HEK293 (cell line): ENCODE results near the gene LRSAM1.

Source experiments
- CTCF ChIA-PET: fragments of 350-600 bp; formaldehyde crosslinking; extraction: SDS; loops from one replicate; lab custom pipeline; 2021; ENCODE audit warnings: antibody characterized with exemption; lab: Yijun Ruan, JAX
- POLR2A ChIA-PET: fragments of 300-600 bp; formaldehyde crosslinking; extraction: SDS; loops from one replicate; lab custom pipeline; 2020; ENCODE audit warnings: antibody characterized with exemption, inconsistent platforms; lab: Yijun Ruan, JAX
- H3K27ac ChIP-seq: fragments of 200-500 bp; sonication (Bioruptor generic); 2 replicates; pipeline ENCODE4 v1.5.1; 2014; ENCODE audit warnings: low read depth, low read length, control low read depth, inconsistent platforms; ENCODE audit errors: extremely low read depth
- H3K36me3 ChIP-seq, 2 experiments: fragments of 200-500 bp in 1 of 2; sonication (Bioruptor generic) in 1 of 2; 1 replicate in 1 of 2; 2 replicates in 1 of 2; pipeline ENCODE4 v1.5.1; 2014 to 2017; ENCODE audit warnings: inconsistent platforms in 2 of 2, low read length in 2 of 2; ENCODE audit not compliant: control insufficient read depth in 2 of 2, insufficient read depth in 1 of 2
- H3K4me1 ChIP-seq: fragments of 200-500 bp; sonication (Bioruptor generic); 2 replicates; pipeline ENCODE4 v1.5.1; 2014; ENCODE audit warnings: mild to moderate bottlenecking, low read length, inconsistent platforms; ENCODE audit not compliant: control insufficient read depth, insufficient read depth
- H3K4me3 ChIP-seq: 2 replicates; pipeline ENCODE4 v1.5.1; 2011; ENCODE audit warnings: low read depth, mild to moderate bottlenecking, control low read depth, low read length, moderate library complexity
- H3K9me3 ChIP-seq: fragments of 200-500 bp; sonication (Bioruptor generic); 2 replicates; pipeline ENCODE4 v1.5.1; 2014; ENCODE audit warnings: low read depth, low read length, inconsistent platforms; ENCODE audit not compliant: control insufficient read depth, insufficient read depth
- HOXD13 ChIP-seq: sonication (generic); formaldehyde crosslinking; IDR thresholded peaks from 2 replicates; pipeline ENCODE4 v1.8.0; 2022; ENCODE audit warnings: missing genetic modification reagents, borderline replicate concordance
- KLF16 ChIP-seq: fragments of 450-650 bp; formaldehyde crosslinking; IDR thresholded peaks from 2 replicates; pipeline ENCODE4 v1.5.1; 2017; ENCODE audit warnings: missing biosample characterization, missing genetic modification characterization
- MZF1 ChIP-seq: fragments of 450-650 bp; formaldehyde crosslinking; IDR thresholded peaks from 2 replicates; pipeline ENCODE4 v1.5.1; 2017; ENCODE audit warnings: missing biosample characterization, missing genetic modification characterization, borderline replicate concordance
- SP2 ChIP-seq: fragments of 450-650 bp; formaldehyde crosslinking; IDR thresholded peaks from 2 replicates; pipeline ENCODE4 v1.5.1; 2016; ENCODE audit warnings: missing biosample characterization, missing genetic modification characterization
- WT1 ChIP-seq: fragments of 450-650 bp; formaldehyde crosslinking; IDR thresholded peaks from 2 replicates; pipeline ENCODE4 v1.5.1; 2016; ENCODE audit warnings: missing biosample characterization, missing genetic modification characterization
- ZBTB48 ChIP-seq: fragments of 450-650 bp; formaldehyde crosslinking; IDR thresholded peaks from 2 replicates; pipeline ENCODE4 v1.5.1; 2016; ENCODE audit warnings: missing biosample characterization, missing genetic modification characterization
- ZFP69B ChIP-seq: fragments of 450-650 bp; formaldehyde crosslinking; IDR thresholded peaks from 2 replicates; pipeline ENCODE4 v1.5.1; 2016; ENCODE audit warnings: missing biosample characterization, missing genetic modification characterization
- ZNF112 ChIP-seq: fragments of 450-650 bp; formaldehyde crosslinking; IDR thresholded peaks from 2 replicates; pipeline ENCODE4 v1.5.0; 2017; ENCODE audit warnings: missing biosample characterization, missing genetic modification characterization
- ZNF146 ChIP-seq: fragments of 450-650 bp; formaldehyde crosslinking; IDR thresholded peaks from 2 replicates; pipeline ENCODE4 v1.5.1; 2016; ENCODE audit warnings: missing biosample characterization, missing genetic modification characterization
- ZNF223 ChIP-seq: fragments of 450-650 bp; formaldehyde crosslinking; IDR thresholded peaks from 2 replicates; pipeline ENCODE4 v1.5.1; 2016; ENCODE audit warnings: missing biosample characterization, missing genetic modification characterization
- ZNF239 ChIP-seq: fragments of 450-650 bp; formaldehyde crosslinking; IDR thresholded peaks from 2 replicates; pipeline ENCODE4 v1.5.1; 2016; ENCODE audit warnings: missing biosample characterization, missing genetic modification characterization
- ZNF274 ChIP-seq, 2 experiments: fragments of 200-500 bp in 1 of 2; fragments of 450-650 bp in 1 of 2; sonication (Bioruptor generic) in 1 of 2; formaldehyde crosslinking in 1 of 2; IDR thresholded peaks; 2 replicates each; pipeline versions ENCODE4 v1.5.1 to v1.6.1; 2014 to 2016; ENCODE audit warnings: borderline replicate concordance in 1 of 2, inconsistent platforms in 1 of 2, low read length in 1 of 2, missing biosample characterization in 1 of 2, missing genetic modification characterization in 1 of 2
- ZNF311 ChIP-seq: fragments of 450-650 bp; formaldehyde crosslinking; IDR thresholded peaks from 2 replicates; pipeline ENCODE4 v1.5.1; 2017; ENCODE audit warnings: missing biosample characterization, missing genetic modification characterization, borderline replicate concordance
- ZNF416 ChIP-seq: fragments of 450-650 bp; formaldehyde crosslinking; IDR thresholded peaks from 2 replicates; pipeline ENCODE4 v1.5.1; 2016; ENCODE audit warnings: missing biosample characterization, missing genetic modification characterization
- ZNF433 ChIP-seq: fragments of 450-650 bp; formaldehyde crosslinking; IDR thresholded peaks from 2 replicates; pipeline ENCODE4 v1.5.1; 2016; ENCODE audit warnings: missing biosample characterization, missing genetic modification characterization, low read depth
- ZNF596 ChIP-seq: fragments of 450-650 bp; IDR thresholded peaks from 2 replicates; pipeline ENCODE4 v1.5.0; 2018; ENCODE audit warnings: missing biosample characterization, mild to moderate bottlenecking, missing genetic modification characterization, moderate library complexity
- ZNF670 ChIP-seq: fragments of 450-650 bp; formaldehyde crosslinking; IDR thresholded peaks from 2 replicates; pipeline ENCODE4 v1.5.1; 2016; ENCODE audit warnings: missing biosample characterization, missing genetic modification characterization, low read depth
- ZNF785 ChIP-seq: fragments of 450-650 bp; formaldehyde crosslinking; IDR thresholded peaks from 2 replicates; pipeline ENCODE4 v1.5.1; 2016; ENCODE audit warnings: missing biosample characterization, missing genetic modification characterization
- ZSCAN23 ChIP-seq: fragments of 450-650 bp; formaldehyde crosslinking; IDR thresholded peaks from 2 replicates; pipeline ENCODE4 v1.5.1; 2016; ENCODE audit warnings: missing biosample characterization, missing genetic modification characterization
- TF ChIP-seq, protein P1 (sequence below): fragments of 450-650 bp; formaldehyde crosslinking; IDR thresholded peaks from 2 replicates; pipeline ENCODE4 v1.5.1; 2016; ENCODE audit warnings: missing biosample characterization, missing genetic modification characterization
- TF ChIP-seq, protein P2 (sequence below): fragments of 450-650 bp; formaldehyde crosslinking; IDR thresholded peaks from 2 replicates; pipeline ENCODE4 v1.5.1; 2016; ENCODE audit warnings: missing biosample characterization, missing genetic modification characterization, borderline replicate concordance
- TF ChIP-seq, protein P3 (sequence below): fragments of 450-650 bp; formaldehyde crosslinking; IDR thresholded peaks from 2 replicates; pipeline ENCODE4 v1.5.1; 2016; ENCODE audit warnings: missing biosample characterization, missing genetic modification characterization
- TF ChIP-seq, protein P4 (sequence below): fragments of 450-650 bp; formaldehyde crosslinking; IDR thresholded peaks from 2 replicates; pipeline ENCODE4 v1.5.1; 2016; ENCODE audit warnings: missing biosample characterization, missing genetic modification characterization
- TF ChIP-seq, protein P5 (sequence below): sonication (generic); formaldehyde crosslinking; IDR thresholded peaks from 2 replicates; pipeline ENCODE4 v1.8.1; 2022; ENCODE audit warnings: mild to moderate bottlenecking, moderate library complexity, missing genetic modification reagents

Gene LRSAM1

DNA sequence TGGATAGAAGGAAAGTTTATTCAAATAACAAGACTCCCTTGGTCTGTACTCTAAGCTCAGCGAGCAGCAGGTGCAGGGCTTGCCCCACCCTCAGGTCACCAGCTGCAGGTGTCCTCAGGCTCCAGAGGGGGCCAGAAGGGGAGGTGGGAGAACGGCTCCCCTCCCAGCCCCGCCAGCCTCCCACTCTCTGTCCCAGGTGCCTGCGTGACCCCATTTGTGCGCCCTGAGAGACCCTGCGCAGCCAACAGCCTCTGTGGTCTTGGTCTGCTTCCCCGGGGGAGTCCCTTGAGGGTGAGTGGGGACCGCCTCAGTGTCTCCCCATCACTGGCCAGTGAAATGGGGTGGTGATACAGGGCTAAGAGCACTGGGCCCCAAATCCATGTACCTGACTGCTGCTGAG is 98.4 kb downstream of the LRSAM1 start (continued):
- TF ChIP-seq, protein P1, sequence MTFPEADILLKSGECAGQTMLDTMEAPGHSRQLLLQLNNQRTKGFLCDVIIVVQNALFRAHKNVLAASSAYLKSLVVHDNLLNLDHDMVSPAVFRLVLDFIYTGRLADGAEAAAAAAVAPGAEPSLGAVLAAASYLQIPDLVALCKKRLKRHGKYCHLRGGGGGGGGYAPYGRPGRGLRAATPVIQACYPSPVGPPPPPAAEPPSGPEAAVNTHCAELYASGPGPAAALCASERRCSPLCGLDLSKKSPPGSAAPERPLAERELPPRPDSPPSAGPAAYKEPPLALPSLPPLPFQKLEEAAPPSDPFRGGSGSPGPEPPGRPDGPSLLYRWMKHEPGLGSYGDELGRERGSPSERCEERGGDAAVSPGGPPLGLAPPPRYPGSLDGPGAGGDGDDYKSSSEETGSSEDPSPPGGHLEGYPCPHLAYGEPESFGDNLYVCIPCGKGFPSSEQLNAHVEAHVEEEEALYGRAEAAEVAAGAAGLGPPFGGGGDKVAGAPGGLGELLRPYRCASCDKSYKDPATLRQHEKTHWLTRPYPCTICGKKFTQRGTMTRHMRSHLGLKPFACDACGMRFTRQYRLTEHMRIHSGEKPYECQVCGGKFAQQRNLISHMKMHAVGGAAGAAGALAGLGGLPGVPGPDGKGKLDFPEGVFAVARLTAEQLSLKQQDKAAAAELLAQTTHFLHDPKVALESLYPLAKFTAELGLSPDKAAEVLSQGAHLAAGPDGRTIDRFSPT (tag by site-specific recombination), result no peak
- TF ChIP-seq, protein P2, sequence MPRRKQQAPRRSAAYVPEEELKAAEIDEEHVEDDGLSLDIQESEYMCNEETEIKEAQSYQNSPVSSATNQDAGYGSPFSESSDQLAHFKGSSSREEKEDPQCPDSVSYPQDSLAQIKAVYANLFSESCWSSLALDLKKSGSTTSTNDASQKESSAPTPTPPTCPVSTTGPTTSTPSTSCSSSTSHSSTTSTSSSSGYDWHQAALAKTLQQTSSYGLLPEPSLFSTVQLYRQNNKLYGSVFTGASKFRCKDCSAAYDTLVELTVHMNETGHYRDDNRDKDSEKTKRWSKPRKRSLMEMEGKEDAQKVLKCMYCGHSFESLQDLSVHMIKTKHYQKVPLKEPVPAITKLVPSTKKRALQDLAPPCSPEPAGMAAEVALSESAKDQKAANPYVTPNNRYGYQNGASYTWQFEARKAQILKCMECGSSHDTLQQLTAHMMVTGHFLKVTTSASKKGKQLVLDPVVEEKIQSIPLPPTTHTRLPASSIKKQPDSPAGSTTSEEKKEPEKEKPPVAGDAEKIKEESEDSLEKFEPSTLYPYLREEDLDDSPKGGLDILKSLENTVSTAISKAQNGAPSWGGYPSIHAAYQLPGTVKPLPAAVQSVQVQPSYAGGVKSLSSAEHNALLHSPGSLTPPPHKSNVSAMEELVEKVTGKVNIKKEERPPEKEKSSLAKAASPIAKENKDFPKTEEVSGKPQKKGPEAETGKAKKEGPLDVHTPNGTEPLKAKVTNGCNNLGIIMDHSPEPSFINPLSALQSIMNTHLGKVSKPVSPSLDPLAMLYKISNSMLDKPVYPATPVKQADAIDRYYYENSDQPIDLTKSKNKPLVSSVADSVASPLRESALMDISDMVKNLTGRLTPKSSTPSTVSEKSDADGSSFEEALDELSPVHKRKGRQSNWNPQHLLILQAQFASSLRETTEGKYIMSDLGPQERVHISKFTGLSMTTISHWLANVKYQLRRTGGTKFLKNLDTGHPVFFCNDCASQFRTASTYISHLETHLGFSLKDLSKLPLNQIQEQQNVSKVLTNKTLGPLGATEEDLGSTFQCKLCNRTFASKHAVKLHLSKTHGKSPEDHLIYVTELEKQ, result no peak
- TF ChIP-seq, protein P3, sequence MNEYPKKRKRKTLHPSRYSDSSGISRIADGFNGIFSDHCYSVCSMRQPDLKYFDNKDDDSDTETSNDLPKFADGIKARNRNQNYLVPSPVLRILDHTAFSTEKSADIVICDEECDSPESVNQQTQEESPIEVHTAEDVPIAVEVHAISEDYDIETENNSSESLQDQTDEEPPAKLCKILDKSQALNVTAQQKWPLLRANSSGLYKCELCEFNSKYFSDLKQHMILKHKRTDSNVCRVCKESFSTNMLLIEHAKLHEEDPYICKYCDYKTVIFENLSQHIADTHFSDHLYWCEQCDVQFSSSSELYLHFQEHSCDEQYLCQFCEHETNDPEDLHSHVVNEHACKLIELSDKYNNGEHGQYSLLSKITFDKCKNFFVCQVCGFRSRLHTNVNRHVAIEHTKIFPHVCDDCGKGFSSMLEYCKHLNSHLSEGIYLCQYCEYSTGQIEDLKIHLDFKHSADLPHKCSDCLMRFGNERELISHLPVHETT (tag by site-specific recombination), result no peak
- no peak for TF ChIP-seq ZNF239

DNA sequence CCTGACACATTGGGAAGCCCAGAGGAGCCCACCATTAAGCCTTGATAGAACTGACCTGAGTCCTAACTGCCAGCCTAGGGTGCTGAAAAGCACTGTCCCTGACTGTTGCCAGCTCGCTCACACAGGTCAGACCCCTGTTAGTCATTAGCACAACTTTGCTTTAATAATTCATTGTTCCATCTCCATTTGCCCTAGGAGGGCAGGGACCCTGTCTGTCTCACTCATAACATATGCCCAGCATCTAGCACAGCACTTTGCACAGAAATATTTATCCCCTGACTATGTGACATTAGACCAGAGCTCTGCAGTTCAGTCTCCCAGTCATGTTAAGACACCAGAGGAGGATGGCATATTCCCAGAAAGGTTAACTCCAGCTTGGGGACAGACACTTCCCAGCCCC is 99.0 kb downstream of the LRSAM1 start:
- CTCF ChIA-PET, result no interaction called here
- no peak overlapping the region for H3K4me3 ChIP-seq
- H3K4me1 ChIP-seq, result no peaks in the 10 kb centered on the region
- no peak overlapping the region for H3K27ac ChIP-seq
- POLR2A ChIA-PET, result no interaction called here
- TF ChIP-seq MZF1 (no peak), ZNF670 (tag by site-specific recombination) (no peak), ZNF223 (tag by site-specific recombination) (no peak), ZNF311 (no peak), ZNF146 (tag by site-specific recombination) (no peak), WT1 (tag by site-specific recombination) (no peak), KLF16 (tag by site-specific recombination) (no peak), ZFP69B (no peak), ZNF239 (no peak)
- TF ChIP-seq, all 188 proteins: peak for 0
- peaks cover 0 to 6% of the 10 kb centered on the region in 2 experiments; a peak in 1 of 3 replicates for H3K36me3 ChIP-seq
- no peaks in the 10 kb centered on the region for H3K9me3 ChIP-seq

DNA sequence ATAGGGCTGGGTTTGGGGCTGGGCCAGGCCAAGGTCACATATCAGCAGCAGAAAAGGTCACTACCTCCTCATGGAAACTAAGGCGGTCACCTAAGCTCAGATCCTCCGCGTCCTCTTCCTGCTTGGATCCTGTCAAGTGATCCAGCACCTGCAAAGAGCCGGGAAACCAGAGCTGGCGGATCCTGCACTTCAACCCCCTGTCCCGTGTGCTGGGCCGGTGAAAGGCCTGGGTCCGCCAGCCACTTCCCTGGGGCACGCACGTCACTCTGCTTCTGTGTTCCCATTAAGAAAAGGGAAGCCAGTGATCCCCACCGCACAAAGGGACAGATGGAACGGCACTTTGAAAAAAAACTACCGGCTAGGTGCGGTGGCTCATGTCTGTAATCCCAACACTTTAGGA is 99.4 kb downstream of the LRSAM1 start:
- Histone ChIP-seq H3K4me1 (no peaks in the 10 kb centered on the region), H3K4me3 (no peak overlapping the region), H3K36me3 (peaks cover 0 to 6% of the 10 kb centered on the region in 2 experiments; a peak in 1 of 3 replicates), H3K27ac (no peak overlapping the region), H3K9me3 (no peaks in the 10 kb centered on the region)
- ChIA-PET CTCF (interaction anchor here (0.6 kb wide), 1 partner anchor 70 kb away, joined by 4 read pairs; no protein-coding TSS in a partner anchor), POLR2A (no interaction called here)
- TF ChIP-seq SP2 (no peak), ZSCAN23 (tag by site-specific recombination) (no peak), ZNF416 (tag by site-specific recombination) (no peak), ZNF785 (tag by site-specific recombination) (no peak), ZNF433 (tag by site-specific recombination) (no peak), ZBTB48 (tag by site-specific recombination) (no peak), ZNF112 (no peak), ZNF596 (tag by site-specific recombination) (no peak), ZNF274 (IDR thresholded peaks at IDR 0.05; ENCODE audit: low read length) (no peak), ZNF274 (tag by site-specific recombination; IDR thresholded peaks at IDR 0.05; ENCODE audit: borderline replicate concordance) (no peak), HOXD13 (CRISPR knock-in tag) (no peak)
- TF ChIP-seq, protein P4, sequence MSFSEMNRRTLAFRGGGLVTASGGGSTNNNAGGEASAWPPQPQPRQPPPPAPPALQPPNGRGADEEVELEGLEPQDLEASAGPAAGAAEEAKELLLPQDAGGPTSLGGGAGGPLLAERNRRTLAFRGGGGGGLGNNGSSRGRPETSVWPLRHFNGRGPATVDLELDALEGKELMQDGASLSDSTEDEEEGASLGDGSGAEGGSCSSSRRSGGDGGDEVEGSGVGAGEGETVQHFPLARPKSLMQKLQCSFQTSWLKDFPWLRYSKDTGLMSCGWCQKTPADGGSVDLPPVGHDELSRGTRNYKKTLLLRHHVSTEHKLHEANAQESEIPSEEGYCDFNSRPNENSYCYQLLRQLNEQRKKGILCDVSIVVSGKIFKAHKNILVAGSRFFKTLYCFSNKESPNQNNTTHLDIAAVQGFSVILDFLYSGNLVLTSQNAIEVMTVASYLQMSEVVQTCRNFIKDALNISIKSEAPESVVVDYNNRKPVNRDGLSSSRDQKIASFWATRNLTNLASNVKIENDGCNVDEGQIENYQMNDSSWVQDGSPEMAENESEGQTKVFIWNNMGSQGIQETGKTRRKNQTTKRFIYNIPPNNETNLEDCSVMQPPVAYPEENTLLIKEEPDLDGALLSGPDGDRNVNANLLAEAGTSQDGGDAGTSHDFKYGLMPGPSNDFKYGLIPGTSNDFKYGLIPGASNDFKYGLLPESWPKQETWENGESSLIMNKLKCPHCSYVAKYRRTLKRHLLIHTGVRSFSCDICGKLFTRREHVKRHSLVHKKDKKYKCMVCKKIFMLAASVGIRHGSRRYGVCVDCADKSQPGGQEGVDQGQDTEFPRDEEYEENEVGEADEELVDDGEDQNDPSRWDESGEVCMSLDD (tag by site-specific recombination), result no peak
- TF ChIP-seq, protein P5, sequence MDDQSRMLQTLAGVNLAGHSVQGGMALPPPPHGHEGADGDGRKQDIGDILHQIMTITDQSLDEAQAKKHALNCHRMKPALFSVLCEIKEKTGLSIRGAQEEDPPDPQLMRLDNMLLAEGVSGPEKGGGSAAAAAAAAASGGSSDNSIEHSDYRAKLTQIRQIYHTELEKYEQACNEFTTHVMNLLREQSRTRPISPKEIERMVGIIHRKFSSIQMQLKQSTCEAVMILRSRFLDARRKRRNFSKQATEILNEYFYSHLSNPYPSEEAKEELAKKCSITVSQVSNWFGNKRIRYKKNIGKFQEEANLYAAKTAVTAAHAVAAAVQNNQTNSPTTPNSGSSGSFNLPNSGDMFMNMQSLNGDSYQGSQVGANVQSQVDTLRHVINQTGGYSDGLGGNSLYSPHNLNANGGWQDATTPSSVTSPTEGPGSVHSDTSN, result no peak
